IgD-negative memory B cell (primary cell): ENCODE measurements around the gene PDHA2. TPM values are rescaled to one million over a fixed set of nuclear protein-coding genes. Genes with fewer than 3 reads are reported as not detected.
"Not testable (repeated sequence)": the region's sequence is repeated elsewhere in the genome, so short reads cannot be mapped to it uniquely, and the experiment has no call there.

ENCODE experiments used
- H3K27ac Mint-ChIP-seq, 3 donors: one replicate each; pipeline ENCODE4 v1.8.0; 2020 to 2022; ENCODE audit warnings: mild to moderate bottlenecking in 3 of 3, mixed read lengths in 3 of 3, moderate library complexity in 1 of 3
- H3K27me3 Mint-ChIP-seq: one replicate; pipeline ENCODE4 v1.8.0; 2021; ENCODE audit warnings: mixed read lengths
- H3K36me3 Mint-ChIP-seq: one replicate; pipeline ENCODE4 v1.8.0; 2020; ENCODE audit warnings: mild to moderate bottlenecking, mixed read lengths
- H3K4me1 Mint-ChIP-seq, 3 donors: one replicate each; pipeline ENCODE4 v1.8.0; 2020 to 2022; ENCODE audit warnings: mixed read lengths in 3 of 3, mild to moderate bottlenecking in 1 of 3
- H3K4me3 Mint-ChIP-seq, 4 donors: one replicate each; pipeline ENCODE4 v1.8.0; 2020 to 2022; ENCODE audit warnings: mild to moderate bottlenecking in 4 of 4, mixed read lengths in 4 of 4, moderate library complexity in 3 of 4
- H3K9me3 Mint-ChIP-seq, 3 donors: one replicate each; pipeline ENCODE4 v1.8.0; 2020 to 2021; ENCODE audit warnings: mixed read lengths in 3 of 3, mild to moderate bottlenecking in 1 of 3
- polyA plus RNA-seq: library from polyadenylated mRNA; unstranded; fragments of 300-500 nt; fragmentation: Illumina TruSeq; gene quantifications from one replicate; pipeline ENCODE4 v1.2.3, GENCODE V29; 2021

Gene PDHA2
- not detected for polyA plus RNA-seq

DNA sequence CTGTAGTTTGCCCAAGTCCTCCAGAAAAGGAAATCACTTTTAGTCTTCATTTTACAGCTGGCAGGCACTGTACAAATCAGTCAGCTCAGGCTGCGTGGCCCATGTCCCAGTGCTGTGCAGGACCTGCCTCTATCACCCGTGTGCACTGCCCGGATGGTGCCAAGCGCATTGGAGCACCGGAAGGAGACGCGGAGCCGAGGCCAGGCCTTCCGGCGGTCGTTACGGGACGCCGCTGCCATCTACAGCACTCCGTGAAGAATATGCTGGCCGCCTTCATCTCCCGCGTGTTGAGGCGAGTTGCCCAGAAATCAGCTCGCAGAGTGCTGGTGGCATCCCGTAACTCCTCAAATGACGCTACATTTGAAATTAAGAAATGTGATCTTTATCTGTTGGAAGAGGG is at the start of gene PDHA2:
PDHA2 (plus strand) TSS at position 203 of the 400 bp plus-strand sequence; CDS start at position 261, 58 bp downstream.
- Mint-ChIP-seq H3K4me3 (no peak within 1 kb of the TSS), H3K27ac (no peak within 1 kb of the TSS), H3K27me3 (no peaks in the 10 kb centered on the region), H3K36me3 (no peaks in the 10 kb centered on the region), H3K9me3 (peaks cover 0 to 8% (median 0%) of the 10 kb centered on the region in 3 donors), H3K4me1 (no peaks in the 10 kb centered on the region)

DNA sequence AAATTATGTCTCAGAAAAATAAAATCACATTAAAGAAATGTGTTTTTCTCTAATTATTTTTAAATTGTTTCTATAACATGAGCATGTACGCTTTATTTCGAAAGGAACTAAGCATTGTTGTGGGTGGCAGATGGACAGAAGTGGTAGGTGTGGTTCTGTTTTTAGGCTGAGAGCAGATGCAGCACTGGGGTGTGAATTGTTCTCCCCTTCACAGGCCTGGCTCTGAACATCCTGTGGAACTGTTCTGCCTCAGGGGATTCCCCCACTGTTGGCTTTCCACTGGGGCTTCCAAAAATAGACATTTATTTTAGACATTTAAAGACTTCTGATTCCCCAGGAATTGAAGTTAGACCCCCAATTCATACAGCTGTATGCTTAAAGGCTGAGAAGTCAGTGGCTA is 41.9 kb upstream of the PDHA2 start:
- no peaks in the 10 kb centered on the region for H3K36me3 Mint-ChIP-seq
- H3K9me3 Mint-ChIP-seq, result peaks cover 0 to 2% (median 0%) of the 10 kb centered on the region in 3 donors
- H3K4me1 Mint-ChIP-seq, result no peaks in the 10 kb centered on the region
- no peak overlapping the region for H3K4me3 Mint-ChIP-seq
- no peaks in the 10 kb centered on the region for H3K27me3 Mint-ChIP-seq
- H3K27ac Mint-ChIP-seq, result no peak overlapping the region

DNA sequence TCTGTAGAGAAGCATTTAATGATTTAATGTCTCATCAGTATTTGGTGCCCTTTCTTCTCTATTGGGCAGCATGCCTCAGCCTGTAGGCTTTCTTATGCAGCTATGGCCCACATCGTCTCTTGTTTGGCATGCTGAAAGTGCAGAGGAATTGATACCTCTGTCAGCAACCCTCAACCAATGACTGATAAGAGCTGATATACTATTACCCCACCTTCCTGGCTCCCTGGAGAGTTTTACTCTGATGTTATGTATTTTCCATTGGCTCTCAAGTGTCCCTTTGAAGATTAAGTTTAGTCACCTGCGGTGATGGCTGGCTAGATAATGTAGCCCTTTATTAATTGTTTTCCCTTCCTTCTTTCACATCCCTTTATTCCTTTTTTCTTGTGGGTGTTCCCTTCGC is 41.2 kb upstream of the PDHA2 start:
- Mint-ChIP-seq H3K27ac (no peak overlapping the region), H3K27me3 (no peaks in the 10 kb centered on the region), H3K36me3 (no peaks in the 10 kb centered on the region), H3K4me3 (no peak overlapping the region), H3K4me1 (no peaks in the 10 kb centered on the region), H3K9me3 (peaks cover 0 to 2% (median 0%) of the 10 kb centered on the region in 3 donors)

DNA sequence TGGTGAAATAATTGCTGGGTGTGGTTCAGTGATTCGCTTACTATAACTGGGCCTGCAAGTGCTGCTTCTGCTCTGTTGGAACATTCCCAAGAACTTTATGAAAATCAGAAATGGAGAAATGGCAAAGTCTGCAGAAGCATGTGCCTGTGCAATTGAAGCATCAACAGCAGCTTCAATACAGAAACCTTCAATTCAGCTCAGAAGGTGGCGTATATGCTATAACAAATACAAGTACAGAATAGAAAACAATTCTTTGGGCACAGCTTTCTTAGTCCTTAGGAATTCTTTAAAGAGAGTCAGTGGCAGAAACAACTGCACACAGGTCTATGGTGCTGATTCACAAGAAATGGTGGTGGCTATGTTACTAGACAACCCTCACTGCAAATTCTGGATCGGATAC is 18.0 kb upstream of the PDHA2 start:
- Mint-ChIP-seq H3K9me3 (peaks cover 2 to 4% (median 3%) of the 10 kb centered on the region in 3 donors), H3K27ac (no peak overlapping the region), H3K36me3 (no peaks in the 10 kb centered on the region), H3K4me1 (no peaks in the 10 kb centered on the region), H3K27me3 (no peaks in the 10 kb centered on the region), H3K4me3 (no peak overlapping the region)

DNA sequence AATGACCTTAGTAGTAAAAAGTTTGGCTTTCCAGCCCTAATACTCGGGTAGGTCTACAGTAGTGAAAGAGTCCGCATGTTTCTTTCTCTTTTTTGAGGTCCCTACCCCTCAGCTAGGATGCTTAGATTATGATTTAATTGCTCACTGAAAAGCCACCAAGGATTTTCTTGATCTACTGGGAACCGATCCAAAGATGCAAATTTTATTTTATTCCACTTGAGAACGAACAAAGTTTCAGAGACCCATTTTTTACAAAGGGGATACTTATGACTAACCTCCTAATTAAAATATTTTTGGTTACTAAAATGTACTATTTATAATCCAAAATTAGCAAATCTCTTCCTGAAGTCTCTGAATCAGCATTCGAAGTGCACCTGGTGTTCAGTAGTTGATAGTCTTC is 14.3 kb upstream of the PDHA2 start:
- no peaks in the 10 kb centered on the region for H3K36me3 Mint-ChIP-seq
- H3K4me1 Mint-ChIP-seq, result no peaks in the 10 kb centered on the region
- no peak overlapping the region for H3K4me3 Mint-ChIP-seq
- H3K27me3 Mint-ChIP-seq, result no peaks in the 10 kb centered on the region
- no peaks in the 10 kb centered on the region for H3K9me3 Mint-ChIP-seq
- H3K27ac Mint-ChIP-seq, result no peak overlapping the region

DNA sequence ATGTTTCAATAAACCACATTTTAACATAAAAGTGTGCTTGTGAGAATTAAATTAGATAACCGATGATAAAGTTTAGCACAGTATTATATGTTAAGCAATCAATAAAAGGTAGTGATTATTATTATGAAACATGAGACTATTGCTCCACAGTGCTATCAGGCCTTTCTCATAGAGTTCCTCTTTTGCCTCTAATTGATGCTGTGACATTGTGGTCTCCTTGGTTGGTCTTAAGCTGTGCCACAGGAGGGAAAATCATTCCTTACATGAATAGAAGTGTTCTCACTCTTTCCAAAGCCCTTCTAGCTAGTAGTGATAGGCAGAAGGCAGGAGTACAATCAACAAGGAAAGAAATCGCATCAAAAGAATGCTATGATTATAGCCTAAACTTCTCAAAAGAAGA is 9.2 kb upstream of the PDHA2 start:
- H3K4me1 Mint-ChIP-seq, result no peaks in the 10 kb centered on the region
- no peak overlapping the region for H3K4me3 Mint-ChIP-seq
- peaks cover 0 to 1% (median 0%) of the 10 kb centered on the region in 3 donors for H3K9me3 Mint-ChIP-seq
- no peaks in the 10 kb centered on the region for H3K36me3 Mint-ChIP-seq
- H3K27ac Mint-ChIP-seq, result no peak overlapping the region
- H3K27me3 Mint-ChIP-seq, result no peaks in the 10 kb centered on the region

DNA sequence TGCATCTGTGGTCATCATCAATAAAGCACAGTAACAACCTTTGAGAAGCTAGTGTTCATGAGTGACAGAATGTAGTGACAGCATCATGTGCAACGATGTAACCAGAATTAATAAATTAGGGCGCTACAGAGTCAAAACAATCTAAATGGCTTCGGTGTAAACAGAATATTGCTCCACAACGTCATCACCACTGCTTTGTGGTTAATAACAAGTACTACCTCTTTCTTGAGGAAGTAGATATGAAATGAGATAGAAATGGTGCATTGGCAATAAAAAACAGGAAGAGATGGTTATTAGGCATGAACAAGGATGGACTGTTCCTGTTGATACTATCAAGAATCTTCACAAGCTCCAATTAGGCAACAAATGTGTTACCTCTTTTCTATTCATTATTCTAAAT is 8.7 kb upstream of the PDHA2 start:
- peaks cover 0 to 1% (median 0%) of the 10 kb centered on the region in 3 donors for H3K9me3 Mint-ChIP-seq
- H3K4me1 Mint-ChIP-seq, result no peaks in the 10 kb centered on the region
- H3K4me3 Mint-ChIP-seq, result no peak overlapping the region
- no peaks in the 10 kb centered on the region for H3K36me3 Mint-ChIP-seq
- H3K27ac Mint-ChIP-seq, result no peak overlapping the region
- H3K27me3 Mint-ChIP-seq, result no peaks in the 10 kb centered on the region

DNA sequence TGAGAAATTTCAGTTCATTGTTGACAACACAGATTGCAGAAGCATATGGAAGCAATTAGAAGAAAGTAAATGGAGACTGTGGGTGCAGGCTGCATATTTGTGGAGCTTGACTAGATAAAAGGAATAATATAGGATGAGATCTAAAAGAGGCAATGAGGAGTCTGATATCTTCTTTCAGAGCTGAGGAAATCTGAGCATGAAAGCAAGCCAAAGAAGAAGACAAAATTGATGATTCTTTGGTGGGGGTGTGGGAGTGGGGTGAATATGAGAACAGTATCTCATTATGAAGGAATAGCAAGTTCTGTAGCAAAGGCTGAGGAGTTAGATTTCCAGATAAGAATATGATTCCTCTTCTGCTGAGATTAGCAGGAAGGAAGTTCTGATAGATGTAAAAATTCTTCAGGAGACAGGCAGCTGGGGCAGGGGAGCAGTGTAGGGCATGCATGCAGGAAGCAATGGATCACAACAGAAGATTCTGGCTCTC is 6.1 kb upstream of the PDHA2 start:
- no peaks in the 10 kb centered on the region for H3K27me3 Mint-ChIP-seq
- H3K9me3 Mint-ChIP-seq, result peaks cover 0 to 3% (median 1%) of the 10 kb centered on the region in 3 donors
- H3K4me1 Mint-ChIP-seq, result no peaks in the 10 kb centered on the region
- H3K27ac Mint-ChIP-seq, result no peak overlapping the region
- H3K4me3 Mint-ChIP-seq, result no peak overlapping the region
- H3K36me3 Mint-ChIP-seq, result no peaks in the 10 kb centered on the region

DNA sequence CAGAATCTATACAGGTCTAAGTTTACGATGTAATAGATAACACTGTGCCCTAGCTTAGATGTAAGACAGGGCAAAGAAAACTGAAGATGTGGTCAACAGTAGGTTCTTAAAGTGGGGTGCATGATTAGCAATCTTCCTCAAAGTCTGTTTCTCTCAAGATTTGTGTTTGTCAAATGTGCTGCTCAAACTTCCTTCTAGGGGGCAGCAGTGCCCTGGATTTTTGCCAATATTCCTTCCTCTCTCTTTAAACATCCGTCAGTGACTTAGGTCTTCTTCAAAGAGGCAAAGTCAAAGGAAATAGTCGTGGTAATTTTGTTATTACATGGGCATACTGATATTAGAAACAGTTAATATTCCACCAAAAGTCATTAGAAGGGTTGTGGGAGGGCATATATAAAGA is 4.2 kb upstream of the PDHA2 start:
- Mint-ChIP-seq H3K36me3 (no peaks in the 10 kb centered on the region), H3K9me3 (peaks cover 0 to 3% (median 1%) of the 10 kb centered on the region in 3 donors), H3K27me3 (no peaks in the 10 kb centered on the region), H3K27ac (no peak overlapping the region), H3K4me1 (no peaks in the 10 kb centered on the region), H3K4me3 (no peak overlapping the region)

DNA sequence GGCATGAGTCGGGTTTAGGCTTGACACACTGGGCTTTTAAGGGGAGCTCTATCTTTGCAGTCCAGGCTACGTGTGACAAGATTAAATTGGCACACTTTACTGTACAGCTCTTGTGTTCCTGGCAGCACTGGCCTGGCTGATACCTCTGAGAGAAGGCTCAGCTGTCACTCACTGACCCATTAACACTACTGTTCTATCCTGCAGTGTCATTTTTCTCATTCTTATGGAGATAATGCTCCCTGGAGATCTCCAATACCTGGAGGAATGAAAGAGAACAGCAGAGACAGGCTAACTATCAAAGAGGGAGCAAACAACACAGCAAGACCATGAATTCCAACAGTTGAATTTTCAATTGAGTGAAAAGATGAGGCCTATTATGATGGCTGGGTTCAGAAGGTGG is 1.7 kb upstream of the PDHA2 start:
- H3K4me1 Mint-ChIP-seq, result no peaks in the 10 kb centered on the region
- H3K27me3 Mint-ChIP-seq, result no peaks in the 10 kb centered on the region
- no peak overlapping the region for H3K4me3 Mint-ChIP-seq
- peaks cover 0 to 8% (median 1%) of the 10 kb centered on the region in 3 donors for H3K9me3 Mint-ChIP-seq
- H3K27ac Mint-ChIP-seq, result no peak overlapping the region
- no peaks in the 10 kb centered on the region for H3K36me3 Mint-ChIP-seq

DNA sequence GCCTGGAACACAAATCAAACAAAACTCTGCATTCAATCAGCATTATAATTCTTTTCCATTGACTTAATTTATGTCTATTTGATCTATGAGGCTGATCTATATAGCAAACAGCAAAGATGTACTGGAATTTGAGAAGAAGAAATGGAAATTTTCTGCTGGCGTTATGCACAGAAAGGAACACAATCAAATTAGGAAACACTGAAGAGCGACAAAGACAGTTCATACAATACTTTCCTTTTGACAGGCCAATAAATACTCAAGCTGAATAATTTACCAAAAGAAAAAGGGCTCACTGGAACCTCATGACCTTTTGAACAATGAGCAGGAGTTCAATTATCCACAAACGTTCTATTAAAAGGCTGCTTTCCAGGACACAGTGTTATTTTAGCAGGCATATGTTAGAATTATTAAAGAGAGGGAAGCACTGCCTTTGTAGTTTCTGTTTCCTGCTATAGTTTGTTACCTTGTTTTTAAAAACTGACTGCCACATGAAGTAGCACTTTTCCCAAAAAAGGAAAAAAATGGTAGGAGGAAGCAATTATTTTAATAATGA is 8.1 kb downstream of the PDHA2 start:
- H3K27me3 Mint-ChIP-seq, result no peaks in the 10 kb centered on the region

DNA sequence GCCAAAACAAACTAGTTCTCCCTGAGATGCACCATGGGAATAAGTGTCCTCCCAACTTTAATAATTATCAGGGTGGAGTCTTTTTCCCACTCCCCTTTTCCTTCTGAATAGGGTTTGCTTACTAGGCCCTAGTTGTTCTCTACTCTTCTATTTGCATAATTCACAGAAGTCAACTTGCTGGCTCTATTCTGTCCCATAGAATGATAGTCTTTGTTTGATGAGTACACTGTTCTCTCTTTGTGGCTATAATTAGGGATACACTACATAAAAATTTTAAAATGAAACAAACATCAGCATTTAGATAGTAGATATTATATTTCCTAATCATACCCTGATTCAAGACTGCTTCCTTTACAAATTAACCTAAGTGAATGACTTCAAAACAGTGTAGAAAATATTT is 10.3 kb downstream of the PDHA2 start:
- H3K27me3 Mint-ChIP-seq, result no peaks in the 10 kb centered on the region
- H3K27ac Mint-ChIP-seq, result no peak overlapping the region
- no peak overlapping the region for H3K4me3 Mint-ChIP-seq
- no peaks in the 10 kb centered on the region for H3K4me1 Mint-ChIP-seq
- no peaks in the 10 kb centered on the region for H3K36me3 Mint-ChIP-seq
- H3K9me3 Mint-ChIP-seq, result peaks cover 1 to 9% (median 3%) of the 10 kb centered on the region in 3 donors

More for the DNA sequence above, 8.1 kb downstream of the PDHA2 start:
- H3K4me1 Mint-ChIP-seq, result no peaks in the 10 kb centered on the region
- H3K36me3 Mint-ChIP-seq, result no peaks in the 10 kb centered on the region
- no peak overlapping the region for H3K27ac Mint-ChIP-seq
- peaks cover 1 to 9% (median 3%) of the 10 kb centered on the region in 3 donors for H3K9me3 Mint-ChIP-seq
- no peak overlapping the region for H3K4me3 Mint-ChIP-seq

DNA sequence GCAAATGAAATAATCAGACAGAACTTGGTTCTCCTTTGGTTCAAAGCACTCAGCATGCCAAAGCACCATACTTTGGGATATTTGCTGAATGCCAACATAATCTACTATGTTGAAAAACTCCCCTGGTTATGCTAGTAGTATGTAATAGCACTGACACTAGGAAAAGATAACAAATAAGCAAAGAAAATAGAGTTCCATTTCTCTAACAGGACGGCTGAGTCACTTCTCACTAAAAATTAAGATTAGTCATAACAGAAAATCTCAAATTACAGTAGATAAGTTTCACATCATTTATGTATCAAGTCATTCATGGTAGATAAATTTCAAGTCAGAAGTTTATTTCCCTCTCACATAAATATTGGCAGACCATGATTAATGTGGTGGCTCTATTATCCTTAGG is 17.9 kb downstream of the PDHA2 start:
- Mint-ChIP-seq H3K4me1 (no peaks in the 10 kb centered on the region), H3K36me3 (no peaks in the 10 kb centered on the region), H3K27ac (no peak overlapping the region), H3K27me3 (no peaks in the 10 kb centered on the region), H3K9me3 (peaks cover 0 to 6% (median 2%) of the 10 kb centered on the region in 3 donors), H3K4me3 (no peak overlapping the region)

DNA sequence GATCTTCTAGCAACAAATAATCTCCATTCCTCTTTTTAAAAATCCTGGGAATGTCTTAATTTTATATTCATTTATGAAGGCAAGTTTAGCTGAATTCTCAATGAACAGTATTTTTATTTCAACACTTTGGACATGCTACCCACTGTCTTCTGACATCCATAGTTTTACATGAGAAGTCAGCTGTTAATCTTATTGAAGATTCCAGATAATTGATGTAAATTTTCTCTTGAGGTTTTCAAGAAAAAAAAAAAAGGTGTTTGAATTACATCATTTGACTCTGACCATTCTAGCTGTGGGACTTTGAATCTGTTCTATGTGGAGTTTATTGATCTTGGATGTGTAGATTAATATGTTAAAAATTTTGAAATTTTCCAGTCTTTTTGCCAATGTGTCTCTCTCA is 28.0 kb downstream of the PDHA2 start:
- H3K4me3 Mint-ChIP-seq, result peak overlapping the region in 1 of 4 donors; percentile 3
- H3K9me3 Mint-ChIP-seq, result peaks cover 7 to 13% (median 8%) of the 10 kb centered on the region in 3 donors
- H3K4me1 Mint-ChIP-seq, result no peaks in the 10 kb centered on the region
- no peaks in the 10 kb centered on the region for H3K36me3 Mint-ChIP-seq
- H3K27me3 Mint-ChIP-seq, result no peaks in the 10 kb centered on the region
- H3K27ac Mint-ChIP-seq, result no peak overlapping the region

DNA sequence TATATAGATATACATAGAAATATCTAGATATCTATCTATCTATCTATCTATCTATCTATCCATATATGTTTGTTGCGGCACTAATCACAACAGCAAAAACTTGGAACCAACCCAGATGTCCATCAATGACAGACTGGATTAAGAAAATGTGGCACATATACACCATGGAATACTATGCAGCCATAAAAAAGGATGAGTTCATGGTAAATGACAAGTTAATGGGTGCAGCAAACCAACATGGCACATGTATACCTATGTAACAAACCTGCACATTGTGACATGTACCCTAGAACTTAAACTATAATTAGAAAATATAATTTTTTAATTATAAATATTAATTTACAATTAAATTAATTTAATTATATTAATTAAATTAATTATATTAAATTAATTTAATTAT is 29.5 kb downstream of the PDHA2 start:
- not testable (repeated sequence) for H3K9me3 Mint-ChIP-seq, H3K4me1 Mint-ChIP-seq, H3K27ac Mint-ChIP-seq, H3K4me3 Mint-ChIP-seq, H3K36me3 Mint-ChIP-seq, H3K27me3 Mint-ChIP-seq

DNA sequence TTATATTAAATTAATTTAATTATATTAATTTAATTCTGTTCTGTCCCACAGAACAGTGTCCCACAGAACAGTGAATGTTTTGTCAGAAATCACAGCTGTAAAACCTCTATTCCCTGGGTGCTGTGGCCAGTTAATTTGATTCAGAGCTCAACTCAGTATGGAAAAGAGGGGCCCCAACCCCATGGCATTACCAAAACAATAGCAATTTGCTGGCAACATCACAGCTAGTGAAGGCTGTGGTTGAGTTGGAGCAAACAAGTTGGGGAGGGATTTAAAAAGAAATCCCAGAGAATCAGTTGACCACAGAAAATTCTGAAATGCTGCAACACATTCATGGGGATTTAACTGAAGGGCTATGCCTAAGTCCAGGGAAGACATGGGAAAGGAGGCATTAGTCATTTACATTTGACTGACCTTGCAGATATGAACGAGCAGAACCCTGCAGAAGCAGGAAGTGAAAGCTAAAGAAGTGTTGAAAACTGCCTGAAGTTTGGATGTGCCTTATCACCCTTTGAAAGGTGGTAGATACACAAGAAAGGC is 30.1 kb downstream of the PDHA2 start:
- peaks cover 5 to 7% (median 6%) of the 10 kb centered on the region in 3 donors for H3K9me3 Mint-ChIP-seq
- H3K36me3 Mint-ChIP-seq, result no peaks in the 10 kb centered on the region
- no peak overlapping the region for H3K27ac Mint-ChIP-seq
- no peaks in the 10 kb centered on the region for H3K4me1 Mint-ChIP-seq
- no peaks in the 10 kb centered on the region for H3K27me3 Mint-ChIP-seq
- H3K4me3 Mint-ChIP-seq, result no peak overlapping the region
